HG02973 (cell line): ENCODE data around the gene INSIG2.

Experiments
- ATAC-seq: cut with Tn5 transposase; IDR thresholded peaks from one replicate; pipeline ENCODE4 v1.9.1; 2021; ENCODE audit warnings: moderate library complexity; ENCODE audit not compliant: unreplicated experiment

INSIG2 gene

GRCh38 chr2:118124288-118124891 lies 36.1 kb downstream of the INSIG2 start:
- no peak for ATAC-seq

GRCh38 chr2:118127250-118127649 lies 39.0 kb downstream of the INSIG2 start:
- ATAC-seq = no peak

GRCh38 chr2:118128826-118129225 lies 40.6 kb downstream of the INSIG2 start:
- no peak for ATAC-seq

GRCh38 chr2:118130385-118130784 lies 42.1 kb downstream of the INSIG2 start:
- no peak for ATAC-seq

- no peak for ATAC-seq
Measured at GRCh38 chr2:118131771-118132170, 43.5 kb downstream of the INSIG2 start.

GRCh38 chr2:118133916-118134315 lies 45.6 kb downstream of the INSIG2 start:
- no peak for ATAC-seq

GRCh38 chr2:118134650-118135049 lies 46.4 kb downstream of the INSIG2 start:
- no peak for ATAC-seq

- ATAC-seq = no peak
Measured at GRCh38 chr2:118145207-118145606, 56.9 kb downstream of the INSIG2 start.

GRCh38 chr2:118145806-118146205 lies 57.5 kb downstream of the INSIG2 start:
- ATAC-seq = no peak

- no peak for ATAC-seq
Measured at GRCh38 chr2:118146315-118147283, 58.3 kb downstream of the INSIG2 start.

GRCh38 chr2:118148133-118148532 lies 59.9 kb downstream of the INSIG2 start:
- ATAC-seq = no peak

GRCh38 chr2:118148809-118149208 lies 60.5 kb downstream of the INSIG2 start:
- no peak for ATAC-seq

GRCh38 chr2:118150294-118150693 lies 62.0 kb downstream of the INSIG2 start:
- ATAC-seq = no peak

- no peak for ATAC-seq
Measured at GRCh38 chr2:118151831-118152230, 63.6 kb downstream of the INSIG2 start.

- no peak for ATAC-seq
Measured at GRCh38 chr2:118153433-118153832, 65.2 kb downstream of the INSIG2 start.

GRCh38 chr2:118154176-118154575 lies 65.9 kb downstream of the INSIG2 start:
- no peak for ATAC-seq
